B cell (primary cell): Measurements from ENCODE around the gene FBLIM1. TPM values are rescaled to one million over a fixed set of nuclear protein-coding genes. Genes with fewer than 3 reads are reported as not detected.

Experiments
- ATAC-seq: fragments of 200-7000 bp; cut with Tn5 transposase; one replicate; pipeline ENCODE4 v1.10.0; 2021; ENCODE audit warnings: low read depth, mild to moderate bottlenecking, moderate number of reproducible peaks, moderate library complexity
- CTCF ChIA-PET: fragments of 350-600 bp; sonication (Branson Sonifier 250); formaldehyde crosslinking; loops from one replicate; lab custom pipeline; 2021; ENCODE audit warnings: antibody characterized with exemption, inconsistent platforms; lab: Charles Lee
- POLR2A ChIA-PET: fragments of 350-600 bp; sonication (Branson Sonifier 250); formaldehyde crosslinking; loops from one replicate; lab custom pipeline; 2021; ENCODE audit warnings: antibody characterized with exemption; lab: Charles Lee
- DNase-seq: peaks from one replicate; pipeline ENCODE4 v3.0.0; 2013
- H2AFZ ChIP-seq: 2 replicates; pipeline ENCODE4 v1.6.1; 2012; ENCODE audit warnings: mild to moderate bottlenecking, low read depth, low read length; ENCODE audit not compliant: insufficient read depth, poor library complexity, severe bottlenecking
- H3K27ac ChIP-seq, 2 donors: 1 replicate in 1 of 2; 2 replicates in 1 of 2; pipeline ENCODE4 v1.5.1; 2012 to 2013; ENCODE audit warnings: low read length in 2 of 2, mild to moderate bottlenecking in 2 of 2, moderate library complexity in 1 of 2
- H3K27me3 ChIP-seq, 4 experiments: fragments of 200-600 bp in 1 of 4; sonication (generic) in 1 of 4; replicated peaks in 1 of 4; 1 replicate in 2 of 4; 2 replicates in 2 of 4; pipeline versions ENCODE4 v1.6.1 to v1.7.0; 2013 to 2016; ENCODE audit warnings: low read length in 3 of 4, mild to moderate bottlenecking in 2 of 4, mixed read lengths in 1 of 4, moderate library complexity in 1 of 4; ENCODE audit not compliant: insufficient read depth in 4 of 4, control insufficient read depth in 3 of 4; ENCODE audit errors: control extremely low read depth in 1 of 4
- H3K36me3 ChIP-seq, 2 experiments: replicated peaks in 1 of 2; 1 replicate in 1 of 2; 2 replicates in 1 of 2; pipeline versions ENCODE4 v1.6.1 to v1.7.1; 2013; ENCODE audit warnings: low read length in 1 of 2; ENCODE audit not compliant: insufficient read depth in 2 of 2, control insufficient read depth in 1 of 2; ENCODE audit errors: control extremely low read depth in 1 of 2, extremely low read depth in 1 of 2
- H3K4me1 ChIP-seq, 2 donors: fragments of 200-600 bp in 1 of 2; sonication (generic) in 1 of 2; 1 replicate in 1 of 2; 2 replicates in 1 of 2; pipeline versions ENCODE4 v1.5.1 to v1.6.1; 2013 to 2017; ENCODE audit warnings: low read length in 2 of 2; ENCODE audit not compliant: control insufficient read depth in 2 of 2, insufficient read depth in 2 of 2
- H3K4me2 ChIP-seq: replicated peaks from 2 replicates; pipeline ENCODE3; 2012; ENCODE audit warnings: mild to moderate bottlenecking, low read depth, low read length; ENCODE audit not compliant: poor library complexity, severe bottlenecking
- H3K4me3 ChIP-seq, 5 experiments: fragments of 200-600 bp in 1 of 5; sonication (generic) in 1 of 5; 1 replicate in 3 of 5; 2 replicates in 2 of 5; pipeline versions ENCODE4 v1.5.1 to v1.7.0; 2011 to 2016; ENCODE audit warnings: low read length in 4 of 5, mild to moderate bottlenecking in 4 of 5, low read depth in 2 of 5, control low read depth in 1 of 5, moderate library complexity in 1 of 5; ENCODE audit not compliant: insufficient read depth in 1 of 5; ENCODE audit errors: control extremely low read depth in 1 of 5, extremely low read depth in 1 of 5
- H3K79me2 ChIP-seq: fragments of 200-600 bp; sonication (generic); one replicate; pipeline ENCODE4 v1.6.0; 2016; ENCODE audit warnings: low read length; ENCODE audit not compliant: control insufficient read depth, insufficient read depth
- H3K9ac ChIP-seq: fragments of 200-600 bp; sonication (generic); 2 replicates; pipeline ENCODE4 v1.6.1; 2017; ENCODE audit warnings: mild to moderate bottlenecking, low read length, moderate library complexity
- H3K9me3 ChIP-seq, 3 donors: one replicate each; pipeline versions ENCODE4 v1.6.1 to v1.7.1; 2013; ENCODE audit warnings: low read length in 2 of 3; ENCODE audit not compliant: control insufficient read depth in 2 of 3, insufficient read depth in 1 of 3; ENCODE audit errors: control extremely low read depth in 1 of 3
- H4K20me1 ChIP-seq: 2 replicates; pipeline ENCODE4 v1.6.0; 2012; ENCODE audit warnings: mild to moderate bottlenecking, low read length; ENCODE audit not compliant: insufficient read depth, control insufficient read depth, poor library complexity, severe bottlenecking
- H3K27ac Mint-ChIP-seq: one replicate; pipeline ENCODE4 v1.8.0; 2021; ENCODE audit warnings: mixed read lengths
- H3K27me3 Mint-ChIP-seq: one replicate; pipeline ENCODE4 v1.8.0; 2021; ENCODE audit warnings: mixed read lengths
- H3K4me1 Mint-ChIP-seq: one replicate; pipeline ENCODE4 v1.8.0; 2021; ENCODE audit warnings: mixed read lengths
- H3K4me3 Mint-ChIP-seq: one replicate; pipeline ENCODE4 v1.8.0; 2021; ENCODE audit warnings: mixed read lengths
- H3K9me3 Mint-ChIP-seq: one replicate; pipeline ENCODE4 v1.8.0; 2022; ENCODE audit warnings: mixed read lengths; ENCODE audit not compliant: insufficient read depth
- EZH2 ChIP-seq: IDR thresholded peaks from 2 replicates; pipeline ENCODE4 v1.6.1; 2012; ENCODE audit warnings: borderline replicate concordance, low read depth, mild to moderate bottlenecking, moderate library complexity, low read length; ENCODE audit not compliant: insufficient read depth, poor library complexity, severe bottlenecking
- WGBS: methylation state at CpG from one replicate; pipeline ENCODE4 v1.1.5; 2013; ENCODE audit warnings: missing lambda C conversion rate; ENCODE audit not compliant: insufficient coverage; 5-methylcytosine and 5-hydroxymethylcytosine counted together
- intact Hi-C: fragments of 100-400 bp; cut with micrococcal nuclease; formaldehyde crosslinking; loops from one replicate; pipeline ENCODE4 v1.10.0; 2022
- polyA plus RNA-seq: library from polyadenylated mRNA; depleted of rRNA; stranded (reverse); fragments of >200 nt; gene quantifications from 2 replicates; pipeline ENCODE4 v1.2.3, GENCODE V29; 2012
- total RNA-seq, 2 donors: library from RNA; stranded (reverse); fragments of 120-200 nt in 1 of 2; gene quantifications; 1 replicate in 1 of 2; 2 replicates in 1 of 2; pipeline versions ENCODE4 v1.2.3 to v1.2.4, GENCODE V29; 2013 to 2022
- TF ChIP-seq, protein P1 (sequence below): fragments of 200-600 bp; IDR thresholded peaks from one replicate; pipeline ENCODE4 v1.8.0; 2022; ENCODE audit warnings: antibody characterized with exemption, mild to moderate bottlenecking

FBLIM1 gene
- total and polyA plus RNA-seq, 2 donors (not counting 1 experiment from before 2014, with no cell fraction given): not detected

DNA sequence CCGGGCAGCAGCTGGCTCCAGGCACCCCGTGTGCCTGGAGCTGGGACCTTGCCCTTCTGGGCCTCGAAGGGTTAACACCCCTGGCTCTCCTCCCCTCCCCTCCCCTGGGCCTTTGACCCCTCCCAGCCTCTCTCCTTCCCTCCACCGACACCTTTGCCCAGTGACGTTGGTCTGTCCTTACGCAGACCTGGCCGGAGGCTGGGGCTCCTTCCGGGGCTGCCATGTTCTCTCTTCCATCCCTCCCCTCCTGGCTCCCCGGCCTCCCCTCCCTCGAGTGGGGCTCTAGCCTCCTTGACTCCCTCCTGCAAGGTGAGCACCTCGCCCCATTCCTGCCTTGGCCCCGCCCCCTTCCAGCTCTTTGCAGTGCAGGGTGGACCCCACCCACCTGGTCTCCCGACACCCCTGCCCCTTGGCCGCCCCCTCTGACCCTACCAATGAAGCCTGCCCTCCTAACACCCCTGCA lies 16.2 kb upstream of the FBLIM1 start, which contains the start of gene TMEM82:
TMEM82 (plus strand) TSS at position 161 of the 463 bp plus-strand sequence; CDS start at position 222, 61 bp downstream.
- Histone ChIP-seq H3K4me3 (no peak within 1 kb of the TSS), H3K27ac (no peak within 1 kb of the TSS), H3K9ac (no peak within 1 kb of the TSS), H3K4me2 (peak within 1 kb of the TSS; percentile 37), H3K27me3 (no peaks in the 10 kb centered on the region), H3K9me3 (no peaks in the 10 kb centered on the region), H3K36me3 (no peaks in the 10 kb centered on the region), H3K79me2 (no peaks in the 10 kb centered on the region), H4K20me1 (no peaks in the 10 kb centered on the region), H2AFZ (peak within 1 kb of the TSS; percentile 69), H3K4me1 (peaks cover 0 to 7% of the 10 kb centered on the region in 2 donors)
- ChIA-PET POLR2A (interaction anchor here (0.7 kb wide), 1 partner anchor 38 kb away, joined by 5 read pairs; no protein-coding TSS in a partner anchor), CTCF (interaction anchor here (0.6 to 6.8 kb wide), 4 partner anchors 66 to 215 kb away, joined by 3 to 75 read pairs (median 6); partner anchors contain the start of gene DNAJC16)
- no peaks in the 10 kb centered on the region for H3K27me3 Mint-ChIP-seq
- ATAC-seq (no peak), DNase-seq (no peak)
- WGBS: 59% methylated on average over 14 of the region's 14 CpGs
- H3K9me3 Mint-ChIP-seq: no peaks in the 10 kb centered on the region
- H3K4me3 Mint-ChIP-seq: no peak within 1 kb of the TSS
- TF ChIP-seq, protein P1, sequence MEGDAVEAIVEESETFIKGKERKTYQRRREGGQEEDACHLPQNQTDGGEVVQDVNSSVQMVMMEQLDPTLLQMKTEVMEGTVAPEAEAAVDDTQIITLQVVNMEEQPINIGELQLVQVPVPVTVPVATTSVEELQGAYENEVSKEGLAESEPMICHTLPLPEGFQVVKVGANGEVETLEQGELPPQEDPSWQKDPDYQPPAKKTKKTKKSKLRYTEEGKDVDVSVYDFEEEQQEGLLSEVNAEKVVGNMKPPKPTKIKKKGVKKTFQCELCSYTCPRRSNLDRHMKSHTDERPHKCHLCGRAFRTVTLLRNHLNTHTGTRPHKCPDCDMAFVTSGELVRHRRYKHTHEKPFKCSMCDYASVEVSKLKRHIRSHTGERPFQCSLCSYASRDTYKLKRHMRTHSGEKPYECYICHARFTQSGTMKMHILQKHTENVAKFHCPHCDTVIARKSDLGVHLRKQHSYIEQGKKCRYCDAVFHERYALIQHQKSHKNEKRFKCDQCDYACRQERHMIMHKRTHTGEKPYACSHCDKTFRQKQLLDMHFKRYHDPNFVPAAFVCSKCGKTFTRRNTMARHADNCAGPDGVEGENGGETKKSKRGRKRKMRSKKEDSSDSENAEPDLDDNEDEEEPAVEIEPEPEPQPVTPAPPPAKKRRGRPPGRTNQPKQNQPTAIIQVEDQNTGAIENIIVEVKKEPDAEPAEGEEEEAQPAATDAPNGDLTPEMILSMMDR: no peak
- TF ChIP-seq EZH2: no peak
- H3K4me1 Mint-ChIP-seq: peaks cover 6% of the 10 kb centered on the region
- no peak within 1 kb of the TSS for H3K27ac Mint-ChIP-seq
- intact Hi-C loops: loop anchor here (5.0 kb wide), 2 partner anchors 75 to 420 kb away; no protein-coding TSS in a partner anchor

DNA sequence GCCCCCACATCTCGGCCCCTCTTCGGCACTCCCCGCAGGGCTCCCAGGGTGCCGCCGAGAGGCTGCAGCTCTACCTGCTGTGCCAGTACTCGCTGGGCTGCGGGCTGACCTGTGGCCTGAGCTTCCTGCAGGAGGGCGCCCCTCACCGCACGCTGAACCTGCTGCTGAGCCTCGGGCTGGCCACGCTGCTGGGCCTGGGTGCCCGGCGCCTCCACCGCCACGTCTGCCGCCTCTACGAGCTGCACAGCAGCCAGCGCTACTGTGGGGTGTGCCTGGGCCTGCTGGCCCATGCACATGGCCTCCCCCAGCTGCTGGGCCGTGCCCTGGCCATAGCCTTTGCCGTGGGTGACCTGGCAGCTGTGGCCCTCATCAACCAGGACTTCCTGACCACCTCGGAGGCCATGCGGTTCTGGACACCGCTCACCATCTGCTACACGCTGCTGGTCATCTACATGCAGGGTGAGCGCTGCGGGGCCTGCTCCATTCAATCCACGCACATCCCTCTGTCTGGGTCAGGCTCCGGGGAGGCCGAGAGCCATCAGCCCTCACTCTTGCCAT lies 14.4 kb upstream of the FBLIM1 start:
- no peak overlapping the region for H3K4me2 ChIP-seq
- Mint-ChIP-seq H3K4me3 (no peak overlapping the region), H3K27me3 (no peaks in the 10 kb centered on the region), H3K9me3 (no peaks in the 10 kb centered on the region), H3K4me1 (peaks cover 6% of the 10 kb centered on the region), H3K27ac (no peak overlapping the region)
- no peak overlapping the region for H3K4me3 ChIP-seq
- H4K20me1 ChIP-seq: no peaks in the 10 kb centered on the region
- H3K9ac ChIP-seq: no peak overlapping the region
- DNase-seq: no peak
- peaks cover 0 to 7% of the 10 kb centered on the region in 2 donors for H3K4me1 ChIP-seq
- intact Hi-C loops: loop anchor here (5.0 kb wide), 2 partner anchors 77 to 422 kb away; no protein-coding TSS in a partner anchor
- POLR2A ChIA-PET: no interaction called here
- H3K9me3 ChIP-seq: no peaks in the 10 kb centered on the region
- no peak for TF ChIP-seq EZH2
- TF ChIP-seq, protein P1: no peak
- H3K27ac ChIP-seq: no peak overlapping the region
- H3K79me2 ChIP-seq: no peaks in the 10 kb centered on the region
- H3K27me3 ChIP-seq: no peaks in the 10 kb centered on the region
- CTCF ChIA-PET: interaction anchor here (0.6 kb wide), 1 partner anchor 162 kb away, joined by 3 read pairs; no protein-coding TSS in a partner anchor
- WGBS: 90% methylated on average over 30 of the region's 30 CpGs
- H3K36me3 ChIP-seq: no peaks in the 10 kb centered on the region
- no peak overlapping the region for H2AFZ ChIP-seq
- no peak for ATAC-seq
